K562 (cell line): Measurements from ENCODE around the gene GABPB1.

Experiments used
- CBX1 ChIP-seq: sonication (generic); IDR thresholded peaks from 2 replicates; pipeline ENCODE4 v1.6.1; 2016; ENCODE audit warnings: antibody characterized with exemption, low read depth, mild to moderate bottlenecking
- PHB ChIP-seq: fragments of 250-450 bp; sonication (Bioruptor Pico); IDR thresholded peaks from 2 replicates; pipeline ENCODE4 v1.5.0; 2021
- POLR2A ChIP-seq: fragments of 450-650 bp; conservative IDR thresholded peaks from 2 replicates; pipeline ENCODE4 v1.6.1; 2016
- RAD51 ChIP-seq: fragments of 450-650 bp; IDR thresholded peaks from 2 replicates; pipeline ENCODE4 v1.7.1; 2016; ENCODE audit warnings: low read depth, mild to moderate bottlenecking, borderline replicate concordance
- RNF2 ChIP-seq: sonication (generic); IDR thresholded peaks from 2 replicates; pipeline ENCODE4 v1.6.1; 2016
- STAT5B ChIP-seq: fragments of 250-450 bp; sonication (Bioruptor Pico); IDR thresholded peaks from 2 replicates; pipeline ENCODE4 v1.8.0; 2021; ENCODE audit warnings: mild to moderate bottlenecking, inconsistent platforms
- YY1 ChIP-seq, 3 experiments: IDR thresholded peaks; 2 replicates each; pipeline ENCODE4 v1.6.1; 2011; ENCODE audit warnings: low read length in 2 of 3, mild to moderate bottlenecking in 2 of 3, moderate library complexity in 2 of 3, borderline replicate concordance in 1 of 3, control low read depth in 1 of 3, low read depth in 1 of 3; ENCODE audit not compliant: insufficient read depth in 3 of 3, insufficient replicate concordance in 2 of 3, control insufficient read depth in 1 of 3, insufficient read length in 1 of 3; ENCODE audit errors: extremely low read depth in 1 of 3
- ZC3H11A ChIP-seq: IDR thresholded peaks from 2 replicates; pipeline ENCODE4 v1.6.1; 2012; ENCODE audit warnings: low read depth, low read length, improper control_type of control experiment
- TF ChIP-seq, protein P1 (sequence below), 3 experiments: IDR thresholded peaks in 2 of 3; conservative IDR thresholded peaks in 1 of 3; 2 replicates each; pipeline ENCODE4 v1.5.1; 2011 to 2012; ENCODE audit warnings: low read length in 3 of 3, mild to moderate bottlenecking in 3 of 3, control low read depth in 2 of 3, improper control_type of control experiment in 1 of 3, inconsistent platforms in 1 of 3, low read depth in 1 of 3, mixed read lengths in 1 of 3, moderate library complexity in 1 of 3; ENCODE audit not compliant: insufficient read depth in 2 of 3

- TF ChIP-seq CBX1: no peak
- TF ChIP-seq, protein P1, sequence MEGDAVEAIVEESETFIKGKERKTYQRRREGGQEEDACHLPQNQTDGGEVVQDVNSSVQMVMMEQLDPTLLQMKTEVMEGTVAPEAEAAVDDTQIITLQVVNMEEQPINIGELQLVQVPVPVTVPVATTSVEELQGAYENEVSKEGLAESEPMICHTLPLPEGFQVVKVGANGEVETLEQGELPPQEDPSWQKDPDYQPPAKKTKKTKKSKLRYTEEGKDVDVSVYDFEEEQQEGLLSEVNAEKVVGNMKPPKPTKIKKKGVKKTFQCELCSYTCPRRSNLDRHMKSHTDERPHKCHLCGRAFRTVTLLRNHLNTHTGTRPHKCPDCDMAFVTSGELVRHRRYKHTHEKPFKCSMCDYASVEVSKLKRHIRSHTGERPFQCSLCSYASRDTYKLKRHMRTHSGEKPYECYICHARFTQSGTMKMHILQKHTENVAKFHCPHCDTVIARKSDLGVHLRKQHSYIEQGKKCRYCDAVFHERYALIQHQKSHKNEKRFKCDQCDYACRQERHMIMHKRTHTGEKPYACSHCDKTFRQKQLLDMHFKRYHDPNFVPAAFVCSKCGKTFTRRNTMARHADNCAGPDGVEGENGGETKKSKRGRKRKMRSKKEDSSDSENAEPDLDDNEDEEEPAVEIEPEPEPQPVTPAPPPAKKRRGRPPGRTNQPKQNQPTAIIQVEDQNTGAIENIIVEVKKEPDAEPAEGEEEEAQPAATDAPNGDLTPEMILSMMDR (IDR thresholded peaks at IDR 0.05 in 2 of 3, conservative IDR thresholded peaks at IDR 0.05 in 1 of 3; ENCODE audit: insufficient read depth in 2 of 3, low read depth in 1 of 3, low read length in 3 of 3): no peak
- TF ChIP-seq RAD51: no peak
- TF ChIP-seq ZC3H11A: no peak
- TF ChIP-seq YY1 (IDR thresholded peaks at IDR 0.05; ENCODE audit: borderline replicate concordance in 1 of 3, control insufficient read depth in 1 of 3, extremely low read depth in 1 of 3, insufficient read depth in 3 of 3, insufficient read length in 1 of 3, insufficient replicate concordance in 2 of 3, low read depth in 1 of 3, low read length in 2 of 3): no peak
- TF ChIP-seq PHB (CRISPR knock-in tag): no peak
- TF ChIP-seq RNF2: no peak
- TF ChIP-seq STAT5B (CRISPR knock-in tag): no peak
- TF ChIP-seq POLR2A: no peak
Observed at GRCh38 chr15:50278496-50278895, 76.5 kb downstream of the GABPB1 start.
